Measurements from ENCODE around the gene PIGU.

GRCh38 chr20:34636648-34637047, 40.2 kb downstream of the PIGU start:
- TF ChIP-seq CTCF (IDR thresholded peaks at IDR 0.05) (no peak), EP300 (IDR thresholded peaks at IDR 0.05) (no peak), POLR2A (IDR thresholded peaks at IDR 0.05) (no peak)

Data from stomach (tissue), 4 donors.